Brain microvascular endothelial cell (primary cell): ENCODE data around the gene GRPR.

Source experiments
- DNase-seq: peaks from one replicate; pipeline ENCODE4 v3.0.0-alpha.2; 2020
- H3K27ac ChIP-seq: fragments of 250-450 bp; sonication (Bioruptor Pico); 2 replicates; pipeline ENCODE4 v1.5.1; 2020; ENCODE audit warnings: mild to moderate bottlenecking, moderate library complexity
- H3K27me3 ChIP-seq: fragments of 250-450 bp; sonication (Bioruptor Pico); replicated peaks from 2 replicates; pipeline ENCODE4 v1.5.1; 2020; ENCODE audit warnings: mild to moderate bottlenecking
- H3K36me3 ChIP-seq: fragments of 250-450 bp; sonication (Bioruptor Pico); replicated peaks from 2 replicates; pipeline ENCODE4 v1.5.1; 2020; ENCODE audit warnings: mild to moderate bottlenecking
- H3K4me3 ChIP-seq: 2 replicates; pipeline ENCODE4 v1.5.1; 2011; ENCODE audit warnings: low read depth, mild to moderate bottlenecking, control low read depth, low read length, moderate library complexity
- in situ Hi-C: cut with HindIII; loops from 2 replicates; pipeline ENCODE4 v1.10.0; 2017; ENCODE audit warnings: low sequenced_read_pairs, low pct_ligation_motif_present
- TF ChIP-seq, protein P1 (sequence below): IDR thresholded peaks from 2 replicates; pipeline ENCODE4 v1.5.1; 2011; ENCODE audit warnings: low read depth, mild to moderate bottlenecking, moderate library complexity, low read length, control low read depth, inconsistent platforms; ENCODE audit errors: missing control alignments

GRPR gene

GRCh38 chrX:16087076-16087475, 36.3 kb upstream of the GRPR start:
- Histone ChIP-seq H3K4me3 (no peak overlapping the region), H3K36me3 (no peaks in the 10 kb centered on the region), H3K27ac (no peak overlapping the region), H3K27me3 (no peaks in the 10 kb centered on the region)
- TF ChIP-seq, protein P1, sequence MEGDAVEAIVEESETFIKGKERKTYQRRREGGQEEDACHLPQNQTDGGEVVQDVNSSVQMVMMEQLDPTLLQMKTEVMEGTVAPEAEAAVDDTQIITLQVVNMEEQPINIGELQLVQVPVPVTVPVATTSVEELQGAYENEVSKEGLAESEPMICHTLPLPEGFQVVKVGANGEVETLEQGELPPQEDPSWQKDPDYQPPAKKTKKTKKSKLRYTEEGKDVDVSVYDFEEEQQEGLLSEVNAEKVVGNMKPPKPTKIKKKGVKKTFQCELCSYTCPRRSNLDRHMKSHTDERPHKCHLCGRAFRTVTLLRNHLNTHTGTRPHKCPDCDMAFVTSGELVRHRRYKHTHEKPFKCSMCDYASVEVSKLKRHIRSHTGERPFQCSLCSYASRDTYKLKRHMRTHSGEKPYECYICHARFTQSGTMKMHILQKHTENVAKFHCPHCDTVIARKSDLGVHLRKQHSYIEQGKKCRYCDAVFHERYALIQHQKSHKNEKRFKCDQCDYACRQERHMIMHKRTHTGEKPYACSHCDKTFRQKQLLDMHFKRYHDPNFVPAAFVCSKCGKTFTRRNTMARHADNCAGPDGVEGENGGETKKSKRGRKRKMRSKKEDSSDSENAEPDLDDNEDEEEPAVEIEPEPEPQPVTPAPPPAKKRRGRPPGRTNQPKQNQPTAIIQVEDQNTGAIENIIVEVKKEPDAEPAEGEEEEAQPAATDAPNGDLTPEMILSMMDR: no peak
- no peak for DNase-seq
- in situ Hi-C loops: no loop called here

DNA sequence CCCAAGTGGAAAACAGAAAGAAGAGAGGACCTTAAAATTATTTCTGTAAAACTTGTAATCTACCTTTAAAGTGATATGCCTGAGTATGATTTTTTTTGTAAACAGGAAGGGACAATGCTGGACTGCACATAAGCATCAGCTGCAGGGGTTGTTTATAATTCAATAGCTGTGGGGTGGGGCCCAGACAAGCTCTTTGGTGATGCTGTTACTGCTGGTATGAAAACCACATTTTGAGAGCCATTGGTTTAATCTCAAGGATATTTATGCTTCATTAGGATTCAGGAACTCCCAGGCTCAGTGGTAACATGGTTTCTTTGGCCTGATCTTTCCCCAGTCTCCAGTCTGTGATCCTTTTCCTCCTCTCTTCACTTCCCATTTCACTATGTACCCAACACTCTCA, 34.3 kb upstream of the GRPR start:
- H3K4me3 ChIP-seq: no peak overlapping the region
- in situ Hi-C loops: no loop called here
- no peaks in the 10 kb centered on the region for H3K27me3 ChIP-seq
- H3K27ac ChIP-seq: no peak overlapping the region
- TF ChIP-seq, protein P1: no peak
- no peaks in the 10 kb centered on the region for H3K36me3 ChIP-seq
- DNase-seq: no peak

- TF ChIP-seq, protein P1: no peak
- Histone ChIP-seq H3K27ac (no peak overlapping the region), H3K4me3 (no peak overlapping the region), H3K27me3 (no peaks in the 10 kb centered on the region), H3K36me3 (no peaks in the 10 kb centered on the region)
- in situ Hi-C loops: no loop called here
- DNase-seq: no peak
Measured at GRCh38 chrX:16096141-16096540, 27.2 kb upstream of the GRPR start.

- DNase-seq: no peak
- Histone ChIP-seq H3K27ac (no peak overlapping the region), H3K36me3 (no peaks in the 10 kb centered on the region), H3K4me3 (no peak overlapping the region), H3K27me3 (no peaks in the 10 kb centered on the region)
- TF ChIP-seq, protein P1: no peak
- in situ Hi-C loops: no loop called here
Measured at GRCh38 chrX:16100673-16101072, 22.7 kb upstream of the GRPR start.

DNA sequence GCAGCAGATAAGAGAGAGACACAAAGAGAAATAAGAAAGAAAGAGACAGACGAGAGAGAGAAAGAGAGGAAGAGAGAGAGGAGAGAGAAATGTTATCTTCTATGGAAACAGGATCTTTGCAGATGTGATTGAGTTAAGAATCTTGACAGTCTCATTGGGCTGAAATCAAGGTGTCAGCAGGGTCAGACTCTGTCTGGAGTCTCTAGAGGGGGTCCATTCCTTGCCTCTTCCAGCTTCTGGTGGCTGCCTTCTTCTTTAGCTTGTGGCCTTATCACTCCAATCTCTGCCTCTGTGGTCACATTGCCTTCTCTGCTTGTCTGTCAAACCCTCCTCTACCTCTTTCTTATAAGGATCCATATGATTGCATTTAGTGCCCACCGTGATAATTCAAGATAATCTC, 21.8 kb upstream of the GRPR start:
- TF ChIP-seq, protein P1: no peak
- H3K36me3 ChIP-seq: no peaks in the 10 kb centered on the region
- H3K27ac ChIP-seq: no peak overlapping the region
- in situ Hi-C loops: no loop called here
- H3K4me3 ChIP-seq: no peak overlapping the region
- no peaks in the 10 kb centered on the region for H3K27me3 ChIP-seq
- DNase-seq: no peak

DNA sequence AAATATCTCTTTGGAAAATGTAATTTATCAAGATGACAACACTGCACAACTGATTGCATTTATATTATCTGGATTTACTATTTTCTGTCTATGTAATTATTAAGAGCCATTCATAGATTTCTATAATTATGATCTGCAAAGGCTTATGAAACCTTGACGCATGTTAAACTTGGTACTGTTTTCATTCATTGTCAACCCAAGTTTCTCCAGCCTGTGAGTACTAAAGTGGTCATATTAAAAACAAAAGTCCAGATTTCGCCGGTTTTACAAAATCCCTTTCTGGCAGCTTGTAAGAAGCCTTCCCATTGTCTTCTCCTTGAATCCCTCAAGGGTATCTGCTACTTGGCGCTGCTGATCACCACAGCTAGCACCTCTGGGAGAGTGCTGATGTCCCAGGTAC, 19.7 kb upstream of the GRPR start:
- Histone ChIP-seq H3K27ac (no peak overlapping the region), H3K4me3 (no peak overlapping the region), H3K27me3 (no peaks in the 10 kb centered on the region), H3K36me3 (no peaks in the 10 kb centered on the region)
- DNase-seq: no peak
- in situ Hi-C loops: no loop called here
- TF ChIP-seq, protein P1: no peak
